Natural killer cell treated with Interleukin-12 subunit alpha and Interleukin-12 subunit beta and Interleukin-15 and Interleukin-18, amount 100 ng/mL, for 72 hours (primary cell): Measurements from ENCODE around the gene CC2D2A. TPM values are rescaled to one million over a fixed set of nuclear protein-coding genes. Genes with fewer than 3 reads are reported as not detected.
"Not testable (repeated sequence)": the region's sequence is repeated elsewhere in the genome, so short reads cannot be mapped to it uniquely, and the experiment has no call there.

Experiments used
- ATAC-seq, 2 donors: fragments of 150-1000 bp; cut with Tn5 transposase in 1 of 2; sonication (Bioruptor Pico), chemical (Tn5 transposase) in 1 of 2; 2 replicates each; pipeline ENCODE4 v1.10.0; 2021
- DNase-seq: peaks from one replicate; pipeline ENCODE4 v3.0.0; 2022; ENCODE audit warnings: low spot score
- H3K27ac Mint-ChIP-seq, 2 donors: 1 replicate in 1 of 2; 2 replicates in 1 of 2; pipeline ENCODE4 v1.8.0; 2022; ENCODE audit warnings: mixed read lengths in 2 of 2, mild to moderate bottlenecking in 1 of 2, moderate library complexity in 1 of 2
- H3K27me3 Mint-ChIP-seq, 2 donors: 1 replicate in 1 of 2; 2 replicates in 1 of 2; pipeline ENCODE4 v1.8.0; 2022; ENCODE audit warnings: mixed read lengths in 2 of 2
- H3K36me3 Mint-ChIP-seq: one replicate; pipeline ENCODE4 v1.8.0; 2022; ENCODE audit warnings: mixed read lengths
- H3K4me1 Mint-ChIP-seq, 2 donors: 1 replicate in 1 of 2; 2 replicates in 1 of 2; pipeline ENCODE4 v1.8.0; 2022; ENCODE audit warnings: low read depth in 2 of 2, mixed read lengths in 2 of 2, mild to moderate bottlenecking in 1 of 2
- H3K4me3 Mint-ChIP-seq: one replicate; pipeline ENCODE4 v1.8.0; 2022; ENCODE audit warnings: mixed read lengths
- H3K9me3 Mint-ChIP-seq: 2 replicates; pipeline ENCODE4 v1.8.0; 2022; ENCODE audit warnings: mixed read lengths
- total RNA-seq, 2 donors: library from RNA; stranded (reverse); gene quantifications; one replicate each; pipeline ENCODE4 v1.2.3, GENCODE V29; 2022

The CC2D2A gene
- total RNA-seq, 2 donors from 2014 or later: not detected

DNA sequence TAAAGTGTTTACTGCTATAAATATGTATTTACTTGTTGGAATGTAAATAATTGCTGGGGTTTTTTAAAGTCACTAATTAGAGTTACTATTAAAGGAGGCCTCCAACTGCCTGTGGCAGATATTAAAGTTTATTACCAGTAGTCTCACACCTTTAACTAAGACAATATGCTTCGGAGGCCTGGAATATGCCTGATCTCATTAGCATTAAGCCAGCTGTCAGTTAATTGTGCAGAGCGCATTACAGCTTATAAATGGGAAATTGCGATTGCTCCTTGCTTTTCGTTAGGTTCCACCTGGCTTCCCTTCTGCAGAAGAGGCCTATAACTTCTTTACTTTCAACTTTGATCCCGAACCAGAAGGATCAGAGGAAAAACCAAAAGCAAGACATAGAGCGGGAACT is 41.3 kb downstream of the CC2D2A start:
- Mint-ChIP-seq H3K4me3 (no peak overlapping the region), H3K4me1 (no peaks in the 10 kb centered on the region), H3K9me3 (no peaks in the 10 kb centered on the region), H3K27me3 (no peaks in the 10 kb centered on the region), H3K27ac (no peak overlapping the region), H3K36me3 (no peaks in the 10 kb centered on the region)
- ATAC-seq: no peak
- DNase-seq: no peak

DNA sequence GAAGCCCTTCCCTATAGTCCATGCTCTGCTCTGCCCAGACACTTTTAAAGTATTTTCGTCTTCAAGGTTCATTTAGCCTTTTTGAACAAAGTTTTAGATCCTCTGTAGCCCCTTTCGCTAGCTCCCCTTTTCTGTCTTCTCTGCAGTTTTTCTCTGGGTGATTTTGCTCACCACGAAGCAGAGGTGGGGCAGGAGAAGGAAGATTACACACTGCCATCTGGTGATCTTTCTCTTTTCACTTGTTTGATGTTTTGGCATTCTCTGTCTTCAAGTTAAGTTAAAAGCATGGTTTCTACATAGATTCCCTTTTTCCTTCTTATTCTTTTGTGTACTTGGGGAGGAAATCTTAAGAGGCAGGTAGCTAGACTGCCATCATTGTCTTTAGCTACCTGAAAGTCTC is 43.9 kb downstream of the CC2D2A start:
- Mint-ChIP-seq H3K36me3 (no peaks in the 10 kb centered on the region), H3K4me1 (no peaks in the 10 kb centered on the region), H3K9me3 (no peaks in the 10 kb centered on the region), H3K4me3 (no peak overlapping the region), H3K27ac (no peak overlapping the region), H3K27me3 (no peaks in the 10 kb centered on the region)
- ATAC-seq: no peak
- no peak for DNase-seq

DNA sequence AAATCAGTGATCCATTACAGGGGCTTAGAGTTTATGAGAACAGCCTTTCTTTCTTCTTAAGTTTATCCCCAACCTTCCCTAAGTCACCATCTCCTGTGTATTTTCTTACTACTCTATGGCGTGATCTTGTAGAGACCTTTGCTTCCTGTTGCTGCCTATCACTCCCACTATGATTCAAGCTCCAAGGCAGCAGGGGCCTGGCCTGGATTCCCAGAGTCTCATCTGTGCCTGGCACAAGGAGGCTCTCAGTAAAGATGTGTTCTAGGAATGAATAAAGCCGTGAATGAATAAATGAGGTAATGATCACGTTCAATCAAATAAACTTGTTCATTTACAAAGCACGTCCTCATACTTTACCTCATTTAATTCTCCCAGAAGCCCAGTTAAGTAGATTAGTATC is 45.4 kb downstream of the CC2D2A start:
- Mint-ChIP-seq H3K36me3 (peaks cover 6% of the 10 kb centered on the region), H3K9me3 (no peaks in the 10 kb centered on the region), H3K27me3 (no peaks in the 10 kb centered on the region), H3K4me1 (no peaks in the 10 kb centered on the region), H3K27ac (no peak overlapping the region), H3K4me3 (no peak overlapping the region)
- DNase-seq (no peak), ATAC-seq (no peak)

DNA sequence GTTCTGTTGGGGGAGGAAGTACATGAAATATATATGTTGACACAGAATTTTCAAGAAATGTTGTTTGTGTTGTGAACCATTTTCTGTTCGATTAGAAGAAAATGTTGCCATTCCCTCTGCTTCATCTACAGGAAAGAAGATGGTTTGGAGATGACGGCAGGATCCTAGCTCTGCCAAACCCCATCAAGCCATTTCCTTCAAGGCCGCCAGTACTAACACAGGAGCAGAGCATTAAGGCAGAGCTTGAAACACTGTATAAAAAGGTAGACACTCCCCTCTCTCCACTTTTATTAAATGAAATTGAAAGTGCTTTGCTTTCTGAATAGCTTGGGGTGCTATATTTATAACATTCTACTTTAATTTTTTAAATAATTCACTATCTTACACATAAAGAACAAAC is 46.8 kb downstream of the CC2D2A start:
- H3K27me3 Mint-ChIP-seq: no peaks in the 10 kb centered on the region
- DNase-seq (no peak), ATAC-seq (no peak)
- no peaks in the 10 kb centered on the region for H3K4me1 Mint-ChIP-seq
- H3K9me3 Mint-ChIP-seq: no peaks in the 10 kb centered on the region
- no peak overlapping the region for H3K27ac Mint-ChIP-seq
- no peak overlapping the region for H3K4me3 Mint-ChIP-seq
- H3K36me3 Mint-ChIP-seq: peaks cover 6% of the 10 kb centered on the region

DNA sequence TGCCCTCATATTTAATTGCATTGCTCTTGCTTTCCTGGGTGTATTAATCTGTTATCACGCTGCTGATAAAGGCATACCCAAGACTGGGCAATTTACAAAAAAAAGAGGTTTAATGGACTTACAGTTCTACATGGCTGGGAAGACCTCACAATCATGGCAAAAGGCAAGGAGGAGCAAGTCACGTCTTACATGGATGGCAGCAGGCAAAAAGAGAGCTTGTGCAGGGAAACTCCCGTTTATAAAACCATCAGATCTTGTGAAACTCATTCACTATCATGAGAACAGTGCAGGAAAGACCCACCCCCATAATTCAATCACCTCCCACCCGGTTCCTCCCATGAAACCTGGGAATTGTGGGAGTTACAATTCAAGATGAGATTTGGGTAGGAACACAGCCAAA is 48.0 kb downstream of the CC2D2A start:
- not testable (repeated sequence) for H3K27me3 Mint-ChIP-seq, DNase-seq, H3K36me3 Mint-ChIP-seq, H3K9me3 Mint-ChIP-seq, H3K4me3 Mint-ChIP-seq, H3K4me1 Mint-ChIP-seq, ATAC-seq, H3K27ac Mint-ChIP-seq

DNA sequence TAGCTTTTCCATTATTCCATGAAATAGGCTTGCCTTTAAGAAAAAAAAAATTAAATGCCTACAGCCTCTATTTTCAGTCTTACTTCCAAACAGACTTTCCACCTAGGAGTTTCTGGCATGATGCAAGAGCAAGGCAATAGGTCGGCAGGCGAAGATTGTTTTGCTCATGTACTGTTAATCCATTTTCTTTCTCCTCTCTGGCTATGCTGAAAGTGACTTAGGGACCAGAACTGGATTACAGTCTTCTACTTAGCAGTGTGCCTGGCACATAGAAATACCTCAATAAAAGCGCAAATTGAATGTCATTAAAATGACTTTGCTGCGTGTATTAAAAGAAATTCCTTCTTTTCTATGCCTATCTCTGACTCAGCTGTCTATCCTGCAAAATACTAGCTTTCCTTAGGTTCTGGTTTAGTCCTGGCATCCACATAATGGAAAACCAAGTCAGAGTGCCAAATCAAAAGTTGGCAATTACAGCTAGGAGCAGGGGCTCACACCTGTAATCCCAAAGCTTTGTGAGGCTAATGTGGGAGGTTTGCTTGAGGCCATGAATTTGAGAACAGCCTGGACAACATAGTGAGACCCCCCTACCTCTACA is 51.9 kb downstream of the CC2D2A start:
- Mint-ChIP-seq H3K27me3 (no peaks in the 10 kb centered on the region), H3K4me3 (no peak overlapping the region), H3K27ac (no peak overlapping the region), H3K36me3 (peaks cover 6% of the 10 kb centered on the region), H3K9me3 (no peaks in the 10 kb centered on the region), H3K4me1 (no peaks in the 10 kb centered on the region)
- no peak for DNase-seq
- ATAC-seq: no peak

DNA sequence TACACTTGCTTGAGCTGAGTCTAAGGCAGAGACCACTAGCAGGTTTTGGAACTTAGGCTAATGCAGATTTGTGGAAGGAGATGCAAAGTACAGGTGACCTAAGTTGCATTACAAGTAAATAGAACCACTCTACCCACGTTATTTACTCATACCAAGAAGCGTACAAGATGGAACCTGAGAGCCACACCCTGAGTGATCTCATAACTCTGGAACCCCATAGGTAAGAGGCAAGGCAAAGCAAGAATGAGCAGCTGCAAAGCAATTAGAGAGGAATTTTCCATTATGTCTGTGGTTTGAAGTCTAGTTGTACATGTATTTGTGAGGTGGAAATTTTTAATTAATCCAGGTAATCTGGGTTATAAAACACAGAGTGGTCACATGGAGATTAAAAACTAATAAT is 55.4 kb downstream of the CC2D2A start:
- Mint-ChIP-seq H3K4me1 (no peaks in the 10 kb centered on the region), H3K27ac (no peak overlapping the region), H3K27me3 (no peaks in the 10 kb centered on the region), H3K4me3 (no peak overlapping the region), H3K36me3 (no peaks in the 10 kb centered on the region), H3K9me3 (no peaks in the 10 kb centered on the region)
- ATAC-seq (no peak), DNase-seq (no peak)

DNA sequence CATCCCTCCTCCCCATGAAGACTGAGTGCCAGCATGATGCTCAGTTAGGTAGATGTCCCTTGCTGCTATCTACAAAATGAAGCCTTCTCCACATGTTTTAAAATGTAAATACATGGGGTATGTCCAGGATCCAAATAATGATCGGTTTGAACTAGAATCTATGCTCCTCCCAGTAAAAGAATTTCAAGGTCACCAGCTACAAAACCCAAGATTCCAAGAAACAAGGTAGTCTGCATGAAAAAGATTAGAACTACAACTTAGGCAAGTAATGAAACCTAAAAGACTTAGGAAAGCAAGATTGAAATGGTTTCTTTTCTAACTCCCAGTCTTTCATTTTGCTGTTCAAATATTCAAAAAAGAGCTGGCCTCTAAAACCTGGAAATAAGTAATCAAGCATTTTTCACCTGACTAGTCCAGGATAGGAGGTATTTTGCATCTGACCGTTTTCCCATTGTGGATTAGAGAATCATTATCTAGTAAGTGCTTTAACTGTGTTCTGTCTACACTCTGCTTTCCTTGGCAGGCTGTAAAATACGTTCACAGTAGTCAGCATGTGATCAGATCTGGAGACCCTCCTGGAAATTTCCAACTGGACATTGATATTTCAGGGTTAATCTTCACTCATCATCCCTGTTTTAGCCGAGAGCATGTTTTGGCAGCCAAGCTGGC is 57.4 kb downstream of the CC2D2A start:
- no peak overlapping the region for H3K27ac Mint-ChIP-seq
- no peaks in the 10 kb centered on the region for H3K27me3 Mint-ChIP-seq
- ATAC-seq (no peak), DNase-seq (no peak)
- H3K36me3 Mint-ChIP-seq: no peaks in the 10 kb centered on the region
- no peak overlapping the region for H3K4me3 Mint-ChIP-seq
- peaks cover under 1% of the 10 kb centered on the region in 2 donors for H3K4me1 Mint-ChIP-seq
- no peaks in the 10 kb centered on the region for H3K9me3 Mint-ChIP-seq

DNA sequence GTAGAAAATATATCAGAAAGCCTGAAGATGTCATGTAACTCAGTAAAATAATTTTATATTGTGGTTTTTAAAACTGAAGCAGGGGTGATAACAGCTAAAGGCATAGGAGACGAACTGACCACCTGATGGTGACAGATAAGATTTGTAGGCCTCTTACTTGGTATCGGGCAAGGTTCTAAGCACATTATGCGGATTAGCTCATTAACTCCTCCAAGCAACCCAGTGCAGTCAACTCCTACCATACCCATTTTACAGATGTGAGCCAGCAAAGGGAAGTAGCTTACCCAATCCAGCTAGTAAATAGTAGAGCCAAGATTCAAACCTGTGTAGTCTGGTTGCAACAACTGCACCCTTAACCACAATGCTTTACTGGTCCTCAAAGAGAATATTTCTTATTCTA is 62.1 kb downstream of the CC2D2A start:
- Mint-ChIP-seq H3K36me3 (no peaks in the 10 kb centered on the region), H3K27ac (peak overlapping the region in 1 of 2 donors; percentile 21), H3K9me3 (no peaks in the 10 kb centered on the region), H3K27me3 (no peaks in the 10 kb centered on the region), H3K4me1 (peaks cover 3 to 4% of the 10 kb centered on the region in 2 donors), H3K4me3 (no peak overlapping the region)
- DNase-seq: no peak
- no peak for ATAC-seq

DNA sequence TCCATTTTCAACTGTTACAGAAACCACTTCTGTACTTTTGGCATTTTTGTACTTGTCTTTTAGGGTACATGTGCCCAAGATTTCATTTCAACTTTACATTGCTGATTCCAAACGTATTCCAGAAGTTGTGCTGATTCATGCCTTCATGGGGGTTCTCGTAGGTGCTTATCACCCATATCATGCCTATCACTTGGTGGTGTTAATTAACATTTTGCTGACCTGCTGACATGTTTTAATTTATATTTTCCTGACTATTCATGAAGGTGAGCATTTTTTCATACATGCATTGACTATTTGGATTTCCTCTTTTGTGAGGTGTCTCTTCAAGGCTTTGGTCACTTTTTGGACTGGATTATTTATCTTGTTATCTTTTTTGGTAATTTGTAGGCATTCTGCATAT is 64.1 kb downstream of the CC2D2A start:
- no peak overlapping the region for H3K4me3 Mint-ChIP-seq
- peaks cover 3 to 4% of the 10 kb centered on the region in 2 donors for H3K4me1 Mint-ChIP-seq
- ATAC-seq: no peak
- DNase-seq: no peak
- no peaks in the 10 kb centered on the region for H3K9me3 Mint-ChIP-seq
- H3K27ac Mint-ChIP-seq: no peak overlapping the region
- H3K27me3 Mint-ChIP-seq: no peaks in the 10 kb centered on the region
- no peaks in the 10 kb centered on the region for H3K36me3 Mint-ChIP-seq

DNA sequence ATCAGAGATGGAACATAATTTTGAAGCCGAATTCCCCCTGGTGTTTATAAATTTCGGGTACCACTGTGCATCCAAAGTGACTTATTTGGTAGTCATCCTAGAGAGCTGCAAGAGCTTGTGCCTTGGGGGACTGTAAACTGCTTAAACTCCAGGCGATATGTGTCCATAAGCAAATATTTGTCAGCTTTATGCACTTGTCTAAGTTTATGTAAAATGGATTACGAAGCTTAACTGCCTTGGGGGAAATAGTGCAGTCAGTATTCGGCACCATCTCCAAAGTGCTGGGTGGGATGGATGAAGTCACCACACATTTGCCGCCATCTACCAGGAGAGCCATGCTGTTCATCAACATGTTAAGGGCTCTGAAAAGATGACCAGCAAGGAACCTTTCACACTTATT is 65.9 kb downstream of the CC2D2A start:
- DNase-seq (no peak), ATAC-seq (no peak)
- H3K27ac Mint-ChIP-seq: no peak overlapping the region
- H3K9me3 Mint-ChIP-seq: no peaks in the 10 kb centered on the region
- H3K27me3 Mint-ChIP-seq: no peaks in the 10 kb centered on the region
- no peak overlapping the region for H3K4me3 Mint-ChIP-seq
- no peaks in the 10 kb centered on the region for H3K36me3 Mint-ChIP-seq
- H3K4me1 Mint-ChIP-seq: peaks cover 3 to 4% of the 10 kb centered on the region in 2 donors

DNA sequence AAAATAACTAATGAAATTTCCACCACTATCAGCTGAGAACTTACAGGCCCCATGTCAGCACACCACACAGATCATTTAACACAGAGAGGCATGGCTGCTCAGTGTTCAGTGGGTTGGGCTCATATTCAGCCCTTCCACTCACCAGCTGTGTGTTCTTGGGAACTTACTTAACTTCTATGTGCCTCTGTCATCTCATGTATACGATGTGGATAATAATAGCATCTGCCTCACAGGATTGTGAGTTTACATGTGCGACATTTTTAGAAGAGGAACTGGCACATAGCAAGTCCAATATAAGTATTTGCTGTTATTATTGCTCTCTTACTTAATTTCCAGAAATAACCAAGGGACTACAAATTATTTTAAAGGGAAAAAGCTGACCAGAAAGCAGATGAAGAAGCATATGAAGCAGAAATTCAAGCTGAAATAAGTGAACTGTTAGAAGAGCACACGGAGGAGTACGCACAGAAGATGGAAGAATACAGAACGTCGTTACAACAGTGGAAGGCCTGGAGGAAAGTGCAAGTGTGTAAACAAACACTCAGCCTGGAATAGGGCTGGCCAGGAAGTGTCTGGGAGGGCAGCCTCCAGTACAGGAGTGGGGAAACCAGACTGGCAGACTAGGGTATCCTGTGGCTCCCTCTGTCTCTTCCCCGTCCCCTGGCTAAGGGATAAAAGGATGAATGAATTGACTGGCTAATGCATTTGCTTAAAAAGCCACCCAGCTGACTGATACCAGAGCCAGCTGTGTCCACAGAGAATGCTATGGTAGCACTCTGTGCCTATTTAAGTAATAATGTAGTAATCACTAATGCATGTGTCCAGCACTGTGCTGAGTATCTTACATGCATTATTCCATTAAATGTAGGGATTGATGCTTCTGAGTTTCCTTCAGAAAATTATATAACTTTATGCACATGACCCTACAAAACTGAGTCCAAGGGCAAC is 67.1 kb downstream of the CC2D2A start:
- Mint-ChIP-seq H3K4me3 (no peak overlapping the region), H3K27me3 (no peaks in the 10 kb centered on the region), H3K4me1 (peaks cover 3 to 4% of the 10 kb centered on the region in 2 donors), H3K27ac (no peak overlapping the region), H3K9me3 (no peaks in the 10 kb centered on the region), H3K36me3 (no peaks in the 10 kb centered on the region)
- DNase-seq (no peak), ATAC-seq (no peak)

DNA sequence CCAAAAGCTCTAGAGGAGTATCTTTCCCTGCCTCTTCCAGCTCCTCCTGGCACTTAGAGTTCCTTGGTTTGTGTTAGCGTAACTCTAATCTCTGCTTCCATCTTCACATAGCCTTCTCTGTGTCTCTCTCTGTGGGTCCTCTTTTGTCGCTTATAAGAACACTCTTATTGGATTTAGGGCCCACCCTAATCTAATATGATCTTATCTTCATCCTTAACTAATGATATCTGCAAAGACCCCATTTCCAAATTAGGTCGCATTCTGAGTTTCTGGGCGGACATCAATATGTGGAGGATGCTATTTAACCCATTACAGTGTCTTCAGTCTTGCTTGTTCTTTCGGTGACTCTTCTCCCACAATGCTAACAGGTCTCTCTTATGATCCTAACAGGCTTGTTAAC is 72.3 kb downstream of the CC2D2A start:
- H3K27me3 Mint-ChIP-seq: no peaks in the 10 kb centered on the region
- ATAC-seq: no peak
- H3K9me3 Mint-ChIP-seq: no peaks in the 10 kb centered on the region
- H3K4me3 Mint-ChIP-seq: no peak overlapping the region
- peaks cover 3 to 4% of the 10 kb centered on the region in 2 donors for H3K4me1 Mint-ChIP-seq
- peaks cover 4% of the 10 kb centered on the region for H3K36me3 Mint-ChIP-seq
- DNase-seq: no peak
- no peak overlapping the region for H3K27ac Mint-ChIP-seq

DNA sequence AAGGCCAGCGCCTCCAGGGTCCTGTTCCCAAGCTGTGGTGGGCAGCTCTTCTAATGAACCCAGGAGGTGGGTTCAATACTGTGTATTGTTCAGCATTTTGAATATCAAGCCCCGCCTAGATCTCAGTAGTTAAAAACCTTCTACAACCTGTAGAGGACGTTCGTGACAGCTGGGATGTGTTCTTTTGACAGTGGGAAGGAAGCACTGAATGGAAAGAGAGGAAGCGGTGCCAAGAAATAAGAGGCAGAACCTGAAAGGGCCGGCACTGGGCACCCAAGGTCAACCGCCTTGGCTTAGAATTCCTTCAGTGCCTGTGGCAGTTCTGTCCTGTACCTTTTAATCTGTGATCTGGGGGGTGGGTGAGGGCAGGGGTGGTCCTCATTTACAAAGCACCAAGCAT is 73.1 kb downstream of the CC2D2A start:
- Mint-ChIP-seq H3K27me3 (no peaks in the 10 kb centered on the region), H3K9me3 (no peaks in the 10 kb centered on the region), H3K27ac (no peak overlapping the region), H3K4me1 (peaks cover 8 to 10% of the 10 kb centered on the region in 2 donors), H3K4me3 (no peak overlapping the region), H3K36me3 (peaks cover 4% of the 10 kb centered on the region)
- DNase-seq: no peak
- no peak for ATAC-seq
